Ectodermal cell (in vitro differentiated cells): ENCODE data around the gene MATN4.

Experiments
- H3K27ac ChIP-seq: 2 replicates; pipeline ENCODE4 v1.7.0; 2013; ENCODE audit warnings: mild to moderate bottlenecking, low read depth, low read length; ENCODE audit not compliant: insufficient read depth, poor library complexity, severe bottlenecking
- H3K27me3 ChIP-seq: 2 replicates; pipeline ENCODE4 v1.7.0; 2013; ENCODE audit warnings: mild to moderate bottlenecking, low read length; ENCODE audit not compliant: insufficient read depth, control insufficient read depth, poor library complexity, severe bottlenecking
- H3K36me3 ChIP-seq: one replicate; pipeline ENCODE4 v1.7.0; 2013; ENCODE audit warnings: low read length; ENCODE audit not compliant: control insufficient read depth, insufficient read depth
- H3K4me1 ChIP-seq: one replicate; pipeline ENCODE4 v1.7.0; 2013; ENCODE audit warnings: low read length; ENCODE audit not compliant: control insufficient read depth, insufficient read depth
- H3K4me3 ChIP-seq: 2 replicates; pipeline ENCODE4 v1.7.0; 2013; ENCODE audit warnings: low read depth, low read length, control low read depth; ENCODE audit not compliant: insufficient read depth
- H3K9me3 ChIP-seq: 2 replicates; pipeline ENCODE4 v1.7.0; 2013; ENCODE audit warnings: mild to moderate bottlenecking, low read length, moderate library complexity; ENCODE audit not compliant: control insufficient read depth
- WGBS, 2 experiments: methylation state at CpG; one replicate each; pipeline ENCODE4 v1.1.7; 2013; ENCODE audit warnings: missing lambda C conversion rate in 2 of 2; 5-methylcytosine and 5-hydroxymethylcytosine counted together

Gene MATN4

DNA sequence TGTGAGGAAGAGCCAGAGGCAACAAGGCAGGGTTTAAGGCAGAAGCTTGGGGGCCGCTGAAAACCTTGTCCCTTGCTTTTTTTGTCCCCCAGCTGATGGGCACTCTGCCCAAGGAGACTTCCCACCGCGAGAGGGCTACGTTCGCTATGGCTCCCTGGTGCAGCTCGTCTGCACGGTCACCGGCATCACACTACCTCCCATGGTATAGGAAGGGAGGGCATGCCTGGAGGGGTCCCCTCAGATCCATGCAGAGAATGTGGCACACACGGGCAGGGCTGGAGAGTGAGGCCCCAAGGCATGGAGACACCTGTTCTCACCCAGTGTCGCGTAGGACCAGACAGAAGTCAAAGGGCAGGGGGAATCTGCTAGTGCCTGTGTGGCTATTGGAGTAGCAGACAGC lies 5.8 kb upstream of the MATN4 start:
- H3K36me3 ChIP-seq, result no peaks in the 10 kb centered on the region
- no peaks in the 10 kb centered on the region for H3K4me1 ChIP-seq
- H3K4me3 ChIP-seq, result no peak overlapping the region
- peaks cover 3% of the 10 kb centered on the region for H3K27me3 ChIP-seq
- no peak overlapping the region for H3K27ac ChIP-seq
- H3K9me3 ChIP-seq, result no peaks in the 10 kb centered on the region
- WGBS, 2 experiments, result 90 to 92% methylated on average over 11 of the region's 11 CpGs

DNA sequence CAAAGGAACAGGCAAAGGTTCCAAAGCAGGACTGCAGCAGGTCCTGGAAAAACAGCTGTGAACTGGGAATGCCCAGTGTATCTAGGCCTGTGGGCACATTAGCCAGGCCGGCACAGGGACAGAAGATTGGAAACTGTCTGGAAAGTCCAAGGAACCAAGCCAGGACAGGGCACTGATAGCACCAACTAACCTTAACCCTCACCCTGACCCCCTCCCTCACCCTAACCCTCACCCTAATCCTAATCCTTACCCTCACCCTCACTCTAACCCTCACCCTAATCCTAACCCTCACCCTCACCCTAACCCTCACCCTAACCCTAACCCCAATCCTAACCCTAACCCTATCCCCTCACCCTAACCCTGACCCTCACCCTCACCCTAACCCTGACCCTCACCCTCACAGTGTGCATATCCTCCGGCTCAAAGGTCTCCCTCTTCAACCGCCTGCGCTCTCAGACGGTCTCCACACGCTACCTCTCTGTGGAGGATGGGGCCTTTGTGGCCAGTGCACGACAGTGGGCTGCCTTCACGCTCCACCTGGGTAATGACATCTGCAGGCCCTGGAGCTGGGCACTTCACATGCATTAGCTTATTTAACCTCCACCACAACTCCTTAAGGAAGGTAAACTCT lies 5.1 kb upstream of the MATN4 start:
- Histone ChIP-seq H3K27ac (no peak overlapping the region), H3K27me3 (peaks cover 3% of the 10 kb centered on the region), H3K4me1 (no peaks in the 10 kb centered on the region), H3K36me3 (no peaks in the 10 kb centered on the region), H3K9me3 (no peaks in the 10 kb centered on the region), H3K4me3 (no peak overlapping the region)
- 88 to 91% methylated on average over 8 of the region's 8 CpGs for WGBS, 2 experiments

DNA sequence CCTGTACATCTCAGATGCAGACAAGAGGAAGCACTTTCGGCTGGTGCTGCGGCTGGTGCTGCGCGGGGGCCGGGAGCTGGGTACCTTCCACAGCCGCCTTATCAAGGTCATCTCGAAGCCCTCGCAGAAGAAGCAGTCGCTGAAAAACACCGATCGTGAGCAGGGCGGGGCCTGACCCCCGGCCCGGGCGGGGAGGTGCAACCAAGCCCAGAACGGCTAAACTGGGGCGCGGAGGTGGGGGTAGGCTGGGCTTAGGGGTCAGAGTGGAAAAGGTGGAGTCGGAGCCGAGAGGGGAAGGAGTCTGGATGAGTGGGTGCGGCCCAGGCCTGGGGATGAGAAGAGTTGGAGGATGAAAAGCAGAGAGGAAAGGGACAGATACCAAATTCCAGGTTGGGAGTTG lies 4.1 kb upstream of the MATN4 start:
- H3K4me3 ChIP-seq, result no peak overlapping the region
- WGBS, 2 experiments, result 93 to 94% methylated on average over 21 of the region's 21 CpGs
- H3K27me3 ChIP-seq, result peaks cover 3% of the 10 kb centered on the region
- no peaks in the 10 kb centered on the region for H3K9me3 ChIP-seq
- H3K27ac ChIP-seq, result no peak overlapping the region
- no peaks in the 10 kb centered on the region for H3K4me1 ChIP-seq
- no peaks in the 10 kb centered on the region for H3K36me3 ChIP-seq

DNA sequence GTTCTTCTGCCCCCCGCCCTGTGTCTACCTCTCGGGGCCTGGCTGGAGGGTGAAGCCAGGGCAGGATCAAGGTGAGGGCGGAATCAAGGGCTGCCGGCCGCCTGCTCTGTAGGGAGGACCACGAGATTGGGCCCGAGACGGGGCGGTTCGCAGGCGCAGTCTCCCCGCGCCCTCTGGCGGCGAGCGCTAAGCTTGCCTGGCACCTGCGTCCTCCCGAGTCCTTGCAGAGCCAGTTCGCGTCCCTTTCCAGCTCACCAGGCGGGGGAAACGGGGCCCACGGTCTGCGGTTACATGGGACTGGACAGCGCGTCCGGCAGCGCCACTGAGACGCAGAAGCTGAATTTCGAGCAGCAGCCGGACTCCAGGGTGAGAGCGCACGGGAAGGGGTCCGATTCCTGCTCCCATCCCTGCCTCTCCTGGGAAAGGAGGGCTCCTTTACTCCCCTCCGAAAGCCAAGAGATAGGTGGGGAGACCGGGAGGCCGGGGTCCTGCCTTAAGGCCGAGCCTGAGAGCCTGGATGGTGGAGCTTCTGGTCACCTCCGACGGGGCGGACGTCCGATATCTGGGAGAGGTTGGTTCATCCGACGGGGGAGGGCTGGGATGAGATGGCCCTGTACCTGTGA lies 3.6 kb upstream of the MATN4 start:
- H3K27ac ChIP-seq, result no peak overlapping the region
- WGBS, 2 experiments, result 47 to 49% methylated on average over 45 of the region's 45 CpGs
- H3K4me3 ChIP-seq, result no peak overlapping the region
- H3K9me3 ChIP-seq, result no peaks in the 10 kb centered on the region
- no peaks in the 10 kb centered on the region for H3K36me3 ChIP-seq
- peaks cover 3% of the 10 kb centered on the region for H3K27me3 ChIP-seq
- H3K4me1 ChIP-seq, result no peaks in the 10 kb centered on the region

DNA sequence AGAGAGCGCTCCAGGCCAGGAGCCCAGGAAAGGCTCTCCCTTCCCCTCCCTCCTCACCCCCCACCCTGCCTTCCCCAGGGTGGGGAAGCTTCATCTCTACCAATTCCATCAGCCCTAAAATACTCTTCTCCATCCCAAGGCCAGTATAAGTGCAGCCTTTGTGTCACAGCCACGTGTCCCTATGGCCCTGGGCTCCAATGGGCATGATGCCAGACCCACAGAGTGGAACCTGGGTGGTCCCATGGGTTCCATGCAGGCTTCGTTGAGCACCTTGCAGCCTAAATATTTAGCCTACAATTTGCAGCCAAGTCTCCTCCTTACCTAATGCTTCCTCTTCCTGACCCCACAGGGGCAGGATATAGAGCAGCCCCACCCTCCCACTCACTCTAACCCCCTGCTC lies 976 bp upstream of the MATN4 start:
- H3K4me1 ChIP-seq, result no peaks in the 10 kb centered on the region
- peaks cover 3% of the 10 kb centered on the region for H3K27me3 ChIP-seq
- H3K9me3 ChIP-seq, result no peaks in the 10 kb centered on the region
- no peaks in the 10 kb centered on the region for H3K36me3 ChIP-seq
- H3K4me3 ChIP-seq, result no peak overlapping the region
- H3K27ac ChIP-seq, result no peak overlapping the region
- WGBS, 2 experiments, result 86 to 90% methylated on average over 3 of the region's 3 CpGs

DNA sequence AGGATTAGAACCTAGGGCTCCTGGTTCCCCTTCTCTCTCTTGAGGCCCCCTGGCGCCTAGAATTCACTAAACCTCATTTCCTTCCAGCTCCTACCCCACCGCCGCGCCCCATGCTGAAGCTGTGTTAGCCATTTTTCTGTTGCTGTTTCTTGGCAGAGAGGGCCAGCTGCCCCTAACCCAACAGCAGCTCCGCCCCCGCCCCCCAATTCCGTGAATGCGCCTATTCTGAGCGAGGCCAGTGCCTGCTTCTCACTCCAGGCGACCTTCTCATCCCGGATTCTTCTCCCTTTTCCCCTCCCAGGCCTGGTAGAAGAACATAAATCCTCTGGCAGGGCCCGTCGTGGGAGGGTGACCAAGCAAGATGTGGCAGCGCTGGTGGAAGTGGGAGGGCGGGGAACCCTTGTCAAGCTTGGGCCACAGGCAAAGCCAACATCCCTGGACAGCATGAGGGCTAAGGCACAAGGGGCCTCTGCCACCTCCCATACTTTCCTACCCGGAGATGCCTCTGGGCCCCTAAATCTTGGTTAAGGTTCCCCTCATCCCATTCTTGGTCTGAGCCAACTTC lies 941 bp downstream of the MATN4 start:
- Histone ChIP-seq H3K9me3 (no peaks in the 10 kb centered on the region), H3K4me1 (no peaks in the 10 kb centered on the region), H3K27ac (no peak overlapping the region), H3K4me3 (no peak overlapping the region), H3K36me3 (no peaks in the 10 kb centered on the region), H3K27me3 (peaks cover 3% of the 10 kb centered on the region)
- WGBS, 2 experiments, result 85 to 92% methylated on average over 16 of the region's 16 CpGs

DNA sequence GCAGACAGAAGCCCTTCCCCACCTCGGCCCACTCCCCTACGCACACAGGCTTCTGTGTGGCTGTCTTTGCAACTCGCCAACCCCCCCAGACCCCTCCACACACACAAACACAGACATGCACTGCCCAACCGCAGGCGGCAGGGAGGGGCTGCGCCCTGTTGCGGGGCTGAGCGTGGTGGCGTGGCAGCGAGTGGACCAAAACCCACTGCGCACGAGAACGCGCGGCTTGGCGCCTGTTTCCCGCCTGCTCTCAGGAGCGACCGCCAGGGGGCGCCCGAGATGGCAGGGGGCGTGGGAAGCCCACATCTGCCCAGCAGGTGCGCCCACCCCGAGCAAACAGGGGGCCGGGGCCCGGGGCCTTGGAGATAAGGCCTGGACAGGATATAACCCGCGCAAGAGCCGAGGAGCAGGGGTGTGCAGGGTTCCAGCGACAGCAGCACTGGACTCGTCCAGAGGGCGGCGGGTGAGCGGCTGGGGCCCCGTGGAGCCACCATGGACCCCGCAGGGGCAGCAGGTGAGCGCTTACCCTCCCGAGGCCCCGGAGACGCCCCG lies 1.6 kb downstream of the MATN4 start, which contains the start of gene RBPJL:
RBPJL (plus strand) TSS at position 410 of the 552 bp plus-strand sequence; CDS start at position 493, 83 bp downstream.
- Histone ChIP-seq H3K4me3 (no peak within 1 kb of the TSS), H3K36me3 (no peaks in the 10 kb centered on the region)

DNA sequence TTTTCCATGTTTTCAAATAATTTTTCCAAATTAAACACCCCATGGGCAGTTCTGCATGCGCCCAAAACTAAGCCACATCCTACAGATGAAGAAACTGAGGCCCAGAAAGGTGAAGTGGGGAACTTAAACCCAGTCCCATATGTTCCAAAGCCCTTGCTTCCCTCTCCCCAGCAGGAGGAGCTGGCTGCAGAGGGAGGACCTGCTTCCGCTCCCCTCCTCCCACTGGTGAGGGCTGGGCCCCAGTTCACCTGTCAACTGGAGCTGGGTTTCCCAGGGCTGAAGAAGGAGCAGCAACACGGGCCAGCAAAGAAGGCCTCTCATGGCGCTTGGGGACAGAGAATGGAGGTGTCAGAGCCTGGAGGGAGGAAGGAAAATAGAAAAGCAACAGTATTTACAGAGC lies 2.8 kb downstream of the MATN4 start:
- 77 to 81% methylated on average over 4 of the region's 4 CpGs for WGBS, 2 experiments
- Histone ChIP-seq H3K4me1 (no peaks in the 10 kb centered on the region), H3K9me3 (no peaks in the 10 kb centered on the region), H3K36me3 (no peaks in the 10 kb centered on the region), H3K27me3 (no peaks in the 10 kb centered on the region), H3K4me3 (no peak overlapping the region), H3K27ac (no peak overlapping the region)

More for the DNA sequence above, 1.6 kb downstream of the MATN4 start, which contains the start of gene RBPJL:
- no peak within 1 kb of the TSS for H3K27ac ChIP-seq
- WGBS, 2 experiments, result 58 to 60% methylated on average over 41 of the region's 41 CpGs
- no peaks in the 10 kb centered on the region for H3K4me1 ChIP-seq
- no peaks in the 10 kb centered on the region for H3K27me3 ChIP-seq
- no peaks in the 10 kb centered on the region for H3K9me3 ChIP-seq

DNA sequence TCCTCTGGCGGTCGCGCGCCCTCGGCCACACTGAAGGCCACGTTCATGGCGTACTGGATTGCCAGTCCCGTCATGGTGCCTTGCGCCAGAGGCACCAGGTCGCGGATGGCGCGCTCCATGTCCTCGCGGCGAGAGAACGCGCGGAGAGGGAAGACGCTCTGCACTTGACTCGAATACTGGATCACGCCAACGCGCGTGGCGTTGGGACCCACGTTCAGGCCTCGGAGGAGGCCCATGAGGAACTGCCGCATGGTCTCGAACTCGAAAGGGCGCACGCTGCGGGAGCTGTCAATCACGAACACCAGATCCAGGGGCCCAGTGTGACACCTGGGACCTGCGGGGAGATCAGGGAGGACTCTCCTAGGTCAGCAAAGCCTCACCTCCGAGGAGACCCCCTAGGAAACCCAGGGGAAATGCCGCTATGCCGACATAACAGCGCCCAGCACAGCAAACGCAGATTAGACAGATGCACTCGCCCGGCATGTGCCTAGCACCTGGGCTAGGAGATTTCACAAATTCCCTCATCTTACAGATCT lies 3.6 kb downstream of the MATN4 start:
- no peaks in the 10 kb centered on the region for H3K9me3 ChIP-seq
- H3K4me3 ChIP-seq, result no peak overlapping the region
- H3K27ac ChIP-seq, result no peak overlapping the region
- WGBS, 2 experiments, result 96% methylated on average over 43 of the region's 43 CpGs
- no peaks in the 10 kb centered on the region for H3K4me1 ChIP-seq
- H3K27me3 ChIP-seq, result no peaks in the 10 kb centered on the region
- H3K36me3 ChIP-seq, result no peaks in the 10 kb centered on the region
